ENCODE measurements around the gene RNF213.

RNF213 gene

DNA sequence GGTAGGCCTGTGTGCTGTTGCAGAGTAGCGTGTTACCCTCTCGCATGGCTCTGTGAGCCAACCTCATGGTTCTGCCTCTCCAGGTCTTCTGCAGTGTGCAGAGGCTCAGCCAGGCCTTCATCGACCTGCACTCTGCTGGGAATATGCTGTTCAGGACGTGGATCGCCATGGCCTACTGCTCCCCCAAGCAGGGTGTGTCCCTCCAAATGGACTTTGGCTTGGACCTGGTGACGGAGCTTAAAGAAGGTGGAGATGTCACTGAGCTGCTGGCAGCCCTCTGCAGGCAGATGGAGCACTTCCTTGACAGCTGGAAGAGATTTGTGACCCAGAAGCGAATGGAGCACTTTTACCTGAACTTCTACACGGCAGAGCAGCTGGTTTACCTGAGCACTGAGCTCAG, 78.5 kb downstream of the RNF213 start:
- Histone ChIP-seq H3K36me3 (ENCODE audit: control insufficient read depth, insufficient read depth, low read length) (peaks cover 44% of the 10 kb centered on the region), H3K4me3 (replicated peaks; ENCODE audit: low read depth, low read length) (no peak overlapping the region), H3K27me3 (replicated peaks; ENCODE audit: control insufficient read depth, insufficient read depth, low read length) (no peaks in the 10 kb centered on the region)
- TF ChIP-seq, protein P1, sequence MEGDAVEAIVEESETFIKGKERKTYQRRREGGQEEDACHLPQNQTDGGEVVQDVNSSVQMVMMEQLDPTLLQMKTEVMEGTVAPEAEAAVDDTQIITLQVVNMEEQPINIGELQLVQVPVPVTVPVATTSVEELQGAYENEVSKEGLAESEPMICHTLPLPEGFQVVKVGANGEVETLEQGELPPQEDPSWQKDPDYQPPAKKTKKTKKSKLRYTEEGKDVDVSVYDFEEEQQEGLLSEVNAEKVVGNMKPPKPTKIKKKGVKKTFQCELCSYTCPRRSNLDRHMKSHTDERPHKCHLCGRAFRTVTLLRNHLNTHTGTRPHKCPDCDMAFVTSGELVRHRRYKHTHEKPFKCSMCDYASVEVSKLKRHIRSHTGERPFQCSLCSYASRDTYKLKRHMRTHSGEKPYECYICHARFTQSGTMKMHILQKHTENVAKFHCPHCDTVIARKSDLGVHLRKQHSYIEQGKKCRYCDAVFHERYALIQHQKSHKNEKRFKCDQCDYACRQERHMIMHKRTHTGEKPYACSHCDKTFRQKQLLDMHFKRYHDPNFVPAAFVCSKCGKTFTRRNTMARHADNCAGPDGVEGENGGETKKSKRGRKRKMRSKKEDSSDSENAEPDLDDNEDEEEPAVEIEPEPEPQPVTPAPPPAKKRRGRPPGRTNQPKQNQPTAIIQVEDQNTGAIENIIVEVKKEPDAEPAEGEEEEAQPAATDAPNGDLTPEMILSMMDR (IDR thresholded peaks at IDR 0.05; ENCODE audit: insufficient read depth, low read length, poor library complexity, severe bottlenecking): no peak
- no peak for DNase-seq (ENCODE audit: extremely low read depth, insufficient read length)

- Histone ChIP-seq H3K36me3 (ENCODE audit: control insufficient read depth, insufficient read depth, low read length) (peaks cover 47% of the 10 kb centered on the region), H3K4me3 (replicated peaks; ENCODE audit: low read depth, low read length) (no peak overlapping the region), H3K27me3 (replicated peaks; ENCODE audit: control insufficient read depth, insufficient read depth, low read length) (no peaks in the 10 kb centered on the region)
- TF ChIP-seq, protein P1 (IDR thresholded peaks at IDR 0.05; ENCODE audit: insufficient read depth, low read length, poor library complexity, severe bottlenecking): no peak
- no peak for DNase-seq (ENCODE audit: extremely low read depth, insufficient read length)
Measured at GRCh38 chr17:80339731-80340456, 79.2 kb downstream of the RNF213 start.

- H3K4me3 ChIP-seq (replicated peaks; ENCODE audit: low read depth, low read length): no peak overlapping the region
- no peaks in the 10 kb centered on the region for H3K27me3 ChIP-seq (replicated peaks; ENCODE audit: control insufficient read depth, insufficient read depth, low read length)
- peaks cover 57% of the 10 kb centered on the region for H3K36me3 ChIP-seq (ENCODE audit: control insufficient read depth, insufficient read depth, low read length)
- TF ChIP-seq, protein P1 (IDR thresholded peaks at IDR 0.05; ENCODE audit: insufficient read depth, low read length, poor library complexity, severe bottlenecking): no peak
- no peak for DNase-seq (ENCODE audit: extremely low read depth, insufficient read length)
Measured at GRCh38 chr17:80345321-80345720, 84.7 kb downstream of the RNF213 start.

GRCh38 chr17:80345841-80346497, 85.3 kb downstream of the RNF213 start:
- TF ChIP-seq, protein P1 (IDR thresholded peaks at IDR 0.05; ENCODE audit: insufficient read depth, low read length, poor library complexity, severe bottlenecking): no peak
- Histone ChIP-seq H3K27me3 (replicated peaks; ENCODE audit: control insufficient read depth, insufficient read depth, low read length) (no peaks in the 10 kb centered on the region), H3K36me3 (ENCODE audit: control insufficient read depth, insufficient read depth, low read length) (peaks cover 58% of the 10 kb centered on the region), H3K4me3 (replicated peaks; ENCODE audit: low read depth, low read length) (no peak overlapping the region)
- DNase-seq (ENCODE audit: extremely low read depth, insufficient read length): no peak

DNA sequence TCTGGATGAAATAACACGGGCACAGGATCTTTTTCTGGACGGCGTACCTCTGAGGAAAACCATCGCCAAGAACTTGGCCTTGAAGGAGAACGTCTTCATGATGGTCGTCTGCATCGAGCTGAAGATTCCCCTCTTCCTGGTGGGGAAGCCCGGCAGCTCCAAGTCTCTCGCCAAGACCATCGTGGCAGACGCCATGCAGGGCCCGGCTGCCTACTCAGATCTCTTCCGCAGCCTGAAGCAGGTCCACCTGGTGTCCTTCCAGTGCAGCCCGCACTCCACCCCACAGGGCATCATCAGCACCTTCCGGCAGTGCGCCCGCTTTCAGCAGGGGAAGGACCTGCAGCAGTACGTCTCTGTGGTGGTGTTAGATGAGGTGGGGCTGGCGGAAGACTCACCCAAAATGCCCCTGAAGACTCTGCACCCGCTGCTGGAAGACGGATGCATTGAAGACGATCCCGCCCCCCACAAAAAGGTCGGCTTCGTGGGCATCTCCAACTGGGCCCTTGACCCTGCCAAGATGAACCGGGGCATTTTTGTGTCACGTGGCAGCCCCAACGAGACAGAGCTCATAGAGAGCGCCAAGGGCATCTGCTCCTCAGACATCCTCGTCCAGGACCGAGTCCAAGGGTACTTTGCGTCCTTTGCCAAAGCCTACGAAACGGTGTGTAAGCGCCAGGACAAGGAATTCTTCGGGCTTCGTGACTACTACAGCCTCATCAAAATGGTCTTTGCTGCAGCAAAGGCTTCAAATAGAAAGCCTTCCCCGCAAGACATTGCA, 86.0 kb downstream of the RNF213 start:
- TF ChIP-seq, protein P1 (IDR thresholded peaks at IDR 0.05; ENCODE audit: insufficient read depth, low read length, poor library complexity, severe bottlenecking): no peak
- Histone ChIP-seq H3K27me3 (replicated peaks; ENCODE audit: control insufficient read depth, insufficient read depth, low read length) (no peaks in the 10 kb centered on the region), H3K36me3 (ENCODE audit: control insufficient read depth, insufficient read depth, low read length) (peaks cover 60% of the 10 kb centered on the region), H3K4me3 (replicated peaks; ENCODE audit: low read depth, low read length) (no peak overlapping the region)
- DNase-seq (ENCODE audit: extremely low read depth, insufficient read length): no peak
